WTC11 (cell line): ENCODE measurements around the gene CENPN. TPM values are rescaled to one million over a fixed set of nuclear protein-coding genes. Genes with fewer than 3 reads are reported as not detected.

Source experiments
- ATAC-seq: fragments of 200-7000 bp; cut with Tn5 transposase; 2 replicates; pipeline ENCODE4 v1.10.0; 2021; ENCODE audit warnings: mild to moderate bottlenecking, moderate library complexity
- CTCF ChIA-PET: fragments of 300-600 bp; sonication (Branson Sonifier 250); formaldehyde crosslinking; loops from one replicate; lab custom pipeline; 2021; ENCODE audit warnings: antibody characterized with exemption; lab: Charles Lee
- POLR2A ChIA-PET: fragments of 350-600 bp; sonication (Branson Sonifier 250); formaldehyde crosslinking; loops from one replicate; lab custom pipeline; 2021; ENCODE audit warnings: antibody characterized with exemption; lab: Charles Lee
- DNase-seq: peaks from one replicate; pipeline ENCODE4 v3.0.0; 2021; ENCODE audit warnings: low spot score
- H3K27ac Mint-ChIP-seq: 2 replicates; pipeline ENCODE4 v1.8.0; 2021; ENCODE audit warnings: mixed read lengths
- H3K27me3 Mint-ChIP-seq: 2 replicates; pipeline ENCODE4 v1.8.0; 2021; ENCODE audit warnings: low read depth, mild to moderate bottlenecking, moderate library complexity, mixed read lengths
- H3K36me3 Mint-ChIP-seq: 2 replicates; pipeline ENCODE4 v1.8.0; 2021; ENCODE audit warnings: mixed read lengths
- H3K4me1 Mint-ChIP-seq: 2 replicates; pipeline ENCODE4 v1.8.0; 2022; ENCODE audit warnings: mixed read lengths
- H3K4me3 Mint-ChIP-seq: 2 replicates; pipeline ENCODE4 v1.8.0; 2021; ENCODE audit warnings: mild to moderate bottlenecking, moderate library complexity, mixed read lengths
- H3K9me3 Mint-ChIP-seq: 2 replicates; pipeline ENCODE4 v1.8.0; 2021; ENCODE audit warnings: mixed read lengths
- IRF2 ChIP-seq: sonication (generic); formaldehyde crosslinking; IDR thresholded peaks from 2 replicates; pipeline ENCODE4 v1.8.0; 2022; ENCODE audit warnings: low read depth, missing genetic modification reagents, borderline replicate concordance
- JUN ChIP-seq: sonication (generic); formaldehyde crosslinking; IDR thresholded peaks from 2 replicates; pipeline ENCODE4 v1.8.0; 2023; ENCODE audit warnings: mild to moderate bottlenecking, missing genetic modification reagents
- RORB ChIP-seq: fragments of 250-450 bp; sonication (Bioruptor Pico); IDR thresholded peaks from 2 replicates; pipeline ENCODE4 v1.9.0; 2021; ENCODE audit warnings: mild to moderate bottlenecking
- SMAD4 ChIP-seq: sonication (generic); formaldehyde crosslinking; IDR thresholded peaks from 2 replicates; pipeline ENCODE4 v1.8.0; 2022; ENCODE audit warnings: mild to moderate bottlenecking, missing genetic modification reagents
- SP1 ChIP-seq: sonication (generic); formaldehyde crosslinking; conservative IDR thresholded peaks from 2 replicates; pipeline ENCODE4 v1.8.1; 2022; ENCODE audit warnings: missing genetic modification reagents
- ZNF219 ChIP-seq: sonication (generic); formaldehyde crosslinking; IDR thresholded peaks from 2 replicates; pipeline ENCODE4 v1.8.0; 2023; ENCODE audit warnings: missing genetic modification reagents, mild to moderate bottlenecking, borderline replicate concordance
- ZNF423 ChIP-seq: fragments of 250-450 bp; sonication (Bioruptor Pico); IDR thresholded peaks from 2 replicates; pipeline ENCODE4 v2.1.2; 2022; ENCODE audit warnings: mild to moderate bottlenecking, moderate library complexity
- total RNA-seq: library from RNA; stranded (reverse); gene quantifications from 3 replicates; pipeline ENCODE4 v1.2.3, GENCODE V29; 2021
- TF ChIP-seq, protein P1 (sequence below): sonication (generic); formaldehyde crosslinking; IDR thresholded peaks from 2 replicates; pipeline ENCODE4 v1.8.1; 2023; ENCODE audit warnings: mild to moderate bottlenecking, missing genetic modification reagents
- TF ChIP-seq, protein P2 (sequence below): sonication (generic); formaldehyde crosslinking; IDR thresholded peaks from 2 replicates; pipeline ENCODE4 v1.8.1; 2022; ENCODE audit warnings: mild to moderate bottlenecking, moderate library complexity, missing genetic modification reagents
- TF ChIP-seq, protein P3 (sequence below): sonication (generic); formaldehyde crosslinking; IDR thresholded peaks from 2 replicates; pipeline ENCODE4 v1.8.1; 2022; ENCODE audit warnings: low read depth, mild to moderate bottlenecking, moderate library complexity, missing genetic modification reagents, borderline replicate concordance
- TF ChIP-seq, protein P4 (sequence below): sonication (generic); formaldehyde crosslinking; IDR thresholded peaks from 2 replicates; pipeline ENCODE4 v1.8.0; 2022; ENCODE audit warnings: mild to moderate bottlenecking, missing genetic modification reagents
- TF ChIP-seq, protein P5 (sequence below): sonication (generic); formaldehyde crosslinking; IDR thresholded peaks from 2 replicates; pipeline ENCODE4 v1.8.0; 2023; ENCODE audit warnings: missing genetic modification reagents, mild to moderate bottlenecking, borderline replicate concordance
- TF ChIP-seq, protein P6 (sequence below): sonication (generic); formaldehyde crosslinking; conservative IDR thresholded peaks from 2 replicates; pipeline ENCODE4 v1.8.1; 2022; ENCODE audit warnings: mild to moderate bottlenecking, missing genetic modification reagents
- TF ChIP-seq, protein P7 (sequence below): fragments of 250-450 bp; sonication (Bioruptor Pico); IDR thresholded peaks from 2 replicates; pipeline ENCODE4 v1.9.0; 2021; ENCODE audit warnings: mild to moderate bottlenecking, borderline replicate concordance
- TF ChIP-seq, protein P8 (sequence below): fragments of 250-450 bp; sonication (Bioruptor Pico); IDR thresholded peaks from 2 replicates; pipeline ENCODE4 v2.1.2; 2022; ENCODE audit warnings: mild to moderate bottlenecking, moderate library complexity
- TF ChIP-seq, protein P9 (sequence below): sonication (generic); formaldehyde crosslinking; IDR thresholded peaks from 2 replicates; pipeline ENCODE4 v1.8.0; 2022; ENCODE audit warnings: mild to moderate bottlenecking, missing genetic modification reagents
- TF ChIP-seq, protein P10 (sequence below): sonication (generic); formaldehyde crosslinking; IDR thresholded peaks from 2 replicates; pipeline ENCODE4 v1.8.0; 2023; ENCODE audit warnings: mild to moderate bottlenecking, missing genetic modification reagents

CENPN gene
- total RNA-seq, 1 experiment from 2014 or later: 47.4 TPM

DNA sequence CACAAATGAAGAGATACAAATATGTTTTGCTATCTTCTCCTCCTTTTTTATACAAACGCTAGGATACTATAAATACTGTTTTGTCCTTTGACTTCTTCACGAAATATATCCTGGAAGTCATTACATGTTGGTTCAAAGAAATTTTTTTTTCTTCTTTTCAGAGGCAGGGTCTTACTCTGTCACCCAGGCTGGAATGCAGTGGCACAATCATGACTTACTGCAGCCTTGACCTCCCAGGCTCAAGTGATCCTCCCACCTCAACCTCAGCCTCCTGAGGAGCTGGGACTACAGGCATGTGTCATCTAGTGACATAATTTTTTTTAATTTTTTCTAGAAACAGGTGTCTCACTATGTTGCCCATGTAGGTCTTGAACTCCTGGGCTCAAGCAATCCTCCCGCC is 16.4 kb upstream of the CENPN start (continued):
- TF ChIP-seq, protein P1, sequence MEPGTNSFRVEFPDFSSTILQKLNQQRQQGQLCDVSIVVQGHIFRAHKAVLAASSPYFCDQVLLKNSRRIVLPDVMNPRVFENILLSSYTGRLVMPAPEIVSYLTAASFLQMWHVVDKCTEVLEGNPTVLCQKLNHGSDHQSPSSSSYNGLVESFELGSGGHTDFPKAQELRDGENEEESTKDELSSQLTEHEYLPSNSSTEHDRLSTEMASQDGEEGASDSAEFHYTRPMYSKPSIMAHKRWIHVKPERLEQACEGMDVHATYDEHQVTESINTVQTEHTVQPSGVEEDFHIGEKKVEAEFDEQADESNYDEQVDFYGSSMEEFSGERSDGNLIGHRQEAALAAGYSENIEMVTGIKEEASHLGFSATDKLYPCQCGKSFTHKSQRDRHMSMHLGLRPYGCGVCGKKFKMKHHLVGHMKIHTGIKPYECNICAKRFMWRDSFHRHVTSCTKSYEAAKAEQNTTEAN (CRISPR knock-in tag): no peak

DNA sequence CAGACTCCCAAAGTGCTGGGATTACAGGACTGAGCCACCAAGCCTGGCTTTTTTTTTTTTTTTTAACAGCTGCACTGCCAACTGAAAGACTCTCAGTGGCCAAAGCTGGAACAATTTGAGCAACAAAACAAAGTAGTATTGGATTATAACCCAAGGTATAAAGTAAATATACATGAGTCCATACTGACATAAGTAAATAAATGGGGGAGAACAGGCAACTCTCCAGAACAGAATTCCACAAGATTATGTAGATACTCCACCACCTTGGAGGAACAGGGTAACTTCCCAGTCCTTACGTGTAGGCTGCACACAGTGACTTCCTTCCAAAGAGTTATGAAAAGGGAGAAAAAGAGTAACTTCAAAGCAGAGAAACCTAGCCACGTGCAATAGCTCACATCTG is 16.0 kb upstream of the CENPN start:
- peaks cover 28% of the 10 kb centered on the region for H3K4me1 Mint-ChIP-seq
- H3K27me3 Mint-ChIP-seq: peaks cover 17% of the 10 kb centered on the region
- no peak for ATAC-seq
- no peaks in the 10 kb centered on the region for H3K9me3 Mint-ChIP-seq
- ChIA-PET POLR2A (interaction anchor here (0.6 kb wide), 1 partner anchor 76 kb away, joined by 3 read pairs; no protein-coding TSS in a partner anchor), CTCF (interaction anchor here (1.4 to 1.6 kb wide), 2 partner anchors 13 to 45 kb away, joined by 4 to 5 read pairs; partner anchors contain the start of gene ATMIN)
- no peak for DNase-seq
- H3K4me3 Mint-ChIP-seq: no peak overlapping the region
- H3K36me3 Mint-ChIP-seq: peaks cover 11% of the 10 kb centered on the region
- no peak overlapping the region for H3K27ac Mint-ChIP-seq
- no peak for TF ChIP-seq ZNF219 (CRISPR knock-in tag)
- TF ChIP-seq, protein P2, sequence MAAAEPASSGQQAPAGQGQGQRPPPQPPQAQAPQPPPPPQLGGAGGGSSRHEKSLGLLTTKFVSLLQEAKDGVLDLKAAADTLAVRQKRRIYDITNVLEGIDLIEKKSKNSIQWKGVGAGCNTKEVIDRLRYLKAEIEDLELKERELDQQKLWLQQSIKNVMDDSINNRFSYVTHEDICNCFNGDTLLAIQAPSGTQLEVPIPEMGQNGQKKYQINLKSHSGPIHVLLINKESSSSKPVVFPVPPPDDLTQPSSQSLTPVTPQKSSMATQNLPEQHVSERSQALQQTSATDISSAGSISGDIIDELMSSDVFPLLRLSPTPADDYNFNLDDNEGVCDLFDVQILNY (CRISPR knock-in tag): no peak
- TF ChIP-seq RORB (CRISPR knock-in tag): no peak
- TF ChIP-seq, protein P3, sequence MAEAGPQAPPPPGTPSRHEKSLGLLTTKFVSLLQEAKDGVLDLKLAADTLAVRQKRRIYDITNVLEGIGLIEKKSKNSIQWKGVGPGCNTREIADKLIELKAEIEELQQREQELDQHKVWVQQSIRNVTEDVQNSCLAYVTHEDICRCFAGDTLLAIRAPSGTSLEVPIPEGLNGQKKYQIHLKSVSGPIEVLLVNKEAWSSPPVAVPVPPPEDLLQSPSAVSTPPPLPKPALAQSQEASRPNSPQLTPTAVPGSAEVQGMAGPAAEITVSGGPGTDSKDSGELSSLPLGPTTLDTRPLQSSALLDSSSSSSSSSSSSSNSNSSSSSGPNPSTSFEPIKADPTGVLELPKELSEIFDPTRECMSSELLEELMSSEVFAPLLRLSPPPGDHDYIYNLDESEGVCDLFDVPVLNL (CRISPR knock-in tag): no peak
- TF ChIP-seq, protein P4, sequence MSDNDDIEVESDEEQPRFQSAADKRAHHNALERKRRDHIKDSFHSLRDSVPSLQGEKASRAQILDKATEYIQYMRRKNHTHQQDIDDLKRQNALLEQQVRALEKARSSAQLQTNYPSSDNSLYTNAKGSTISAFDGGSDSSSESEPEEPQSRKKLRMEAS (CRISPR knock-in tag): no peak
- TF ChIP-seq SP1: no peak
- TF ChIP-seq SMAD4 (CRISPR knock-in tag): no peak
- TF ChIP-seq, protein P5, sequence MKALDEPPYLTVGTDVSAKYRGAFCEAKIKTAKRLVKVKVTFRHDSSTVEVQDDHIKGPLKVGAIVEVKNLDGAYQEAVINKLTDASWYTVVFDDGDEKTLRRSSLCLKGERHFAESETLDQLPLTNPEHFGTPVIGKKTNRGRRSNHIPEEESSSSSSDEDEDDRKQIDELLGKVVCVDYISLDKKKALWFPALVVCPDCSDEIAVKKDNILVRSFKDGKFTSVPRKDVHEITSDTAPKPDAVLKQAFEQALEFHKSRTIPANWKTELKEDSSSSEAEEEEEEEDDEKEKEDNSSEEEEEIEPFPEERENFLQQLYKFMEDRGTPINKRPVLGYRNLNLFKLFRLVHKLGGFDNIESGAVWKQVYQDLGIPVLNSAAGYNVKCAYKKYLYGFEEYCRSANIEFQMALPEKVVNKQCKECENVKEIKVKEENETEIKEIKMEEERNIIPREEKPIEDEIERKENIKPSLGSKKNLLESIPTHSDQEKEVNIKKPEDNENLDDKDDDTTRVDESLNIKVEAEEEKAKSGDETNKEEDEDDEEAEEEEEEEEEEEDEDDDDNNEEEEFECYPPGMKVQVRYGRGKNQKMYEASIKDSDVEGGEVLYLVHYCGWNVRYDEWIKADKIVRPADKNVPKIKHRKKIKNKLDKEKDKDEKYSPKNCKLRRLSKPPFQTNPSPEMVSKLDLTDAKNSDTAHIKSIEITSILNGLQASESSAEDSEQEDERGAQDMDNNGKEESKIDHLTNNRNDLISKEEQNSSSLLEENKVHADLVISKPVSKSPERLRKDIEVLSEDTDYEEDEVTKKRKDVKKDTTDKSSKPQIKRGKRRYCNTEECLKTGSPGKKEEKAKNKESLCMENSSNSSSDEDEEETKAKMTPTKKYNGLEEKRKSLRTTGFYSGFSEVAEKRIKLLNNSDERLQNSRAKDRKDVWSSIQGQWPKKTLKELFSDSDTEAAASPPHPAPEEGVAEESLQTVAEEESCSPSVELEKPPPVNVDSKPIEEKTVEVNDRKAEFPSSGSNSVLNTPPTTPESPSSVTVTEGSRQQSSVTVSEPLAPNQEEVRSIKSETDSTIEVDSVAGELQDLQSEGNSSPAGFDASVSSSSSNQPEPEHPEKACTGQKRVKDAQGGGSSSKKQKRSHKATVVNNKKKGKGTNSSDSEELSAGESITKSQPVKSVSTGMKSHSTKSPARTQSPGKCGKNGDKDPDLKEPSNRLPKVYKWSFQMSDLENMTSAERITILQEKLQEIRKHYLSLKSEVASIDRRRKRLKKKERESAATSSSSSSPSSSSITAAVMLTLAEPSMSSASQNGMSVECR (CRISPR knock-in tag): no peak
- no peak for TF ChIP-seq ZNF423 (CRISPR knock-in tag)
- no peak for TF ChIP-seq JUN (CRISPR knock-in tag)
- no peak for TF ChIP-seq IRF2 (CRISPR knock-in tag)
- TF ChIP-seq, protein P6, sequence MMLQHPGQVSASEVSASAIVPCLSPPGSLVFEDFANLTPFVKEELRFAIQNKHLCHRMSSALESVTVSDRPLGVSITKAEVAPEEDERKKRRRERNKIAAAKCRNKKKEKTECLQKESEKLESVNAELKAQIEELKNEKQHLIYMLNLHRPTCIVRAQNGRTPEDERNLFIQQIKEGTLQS: no peak
- TF ChIP-seq, protein P7, sequence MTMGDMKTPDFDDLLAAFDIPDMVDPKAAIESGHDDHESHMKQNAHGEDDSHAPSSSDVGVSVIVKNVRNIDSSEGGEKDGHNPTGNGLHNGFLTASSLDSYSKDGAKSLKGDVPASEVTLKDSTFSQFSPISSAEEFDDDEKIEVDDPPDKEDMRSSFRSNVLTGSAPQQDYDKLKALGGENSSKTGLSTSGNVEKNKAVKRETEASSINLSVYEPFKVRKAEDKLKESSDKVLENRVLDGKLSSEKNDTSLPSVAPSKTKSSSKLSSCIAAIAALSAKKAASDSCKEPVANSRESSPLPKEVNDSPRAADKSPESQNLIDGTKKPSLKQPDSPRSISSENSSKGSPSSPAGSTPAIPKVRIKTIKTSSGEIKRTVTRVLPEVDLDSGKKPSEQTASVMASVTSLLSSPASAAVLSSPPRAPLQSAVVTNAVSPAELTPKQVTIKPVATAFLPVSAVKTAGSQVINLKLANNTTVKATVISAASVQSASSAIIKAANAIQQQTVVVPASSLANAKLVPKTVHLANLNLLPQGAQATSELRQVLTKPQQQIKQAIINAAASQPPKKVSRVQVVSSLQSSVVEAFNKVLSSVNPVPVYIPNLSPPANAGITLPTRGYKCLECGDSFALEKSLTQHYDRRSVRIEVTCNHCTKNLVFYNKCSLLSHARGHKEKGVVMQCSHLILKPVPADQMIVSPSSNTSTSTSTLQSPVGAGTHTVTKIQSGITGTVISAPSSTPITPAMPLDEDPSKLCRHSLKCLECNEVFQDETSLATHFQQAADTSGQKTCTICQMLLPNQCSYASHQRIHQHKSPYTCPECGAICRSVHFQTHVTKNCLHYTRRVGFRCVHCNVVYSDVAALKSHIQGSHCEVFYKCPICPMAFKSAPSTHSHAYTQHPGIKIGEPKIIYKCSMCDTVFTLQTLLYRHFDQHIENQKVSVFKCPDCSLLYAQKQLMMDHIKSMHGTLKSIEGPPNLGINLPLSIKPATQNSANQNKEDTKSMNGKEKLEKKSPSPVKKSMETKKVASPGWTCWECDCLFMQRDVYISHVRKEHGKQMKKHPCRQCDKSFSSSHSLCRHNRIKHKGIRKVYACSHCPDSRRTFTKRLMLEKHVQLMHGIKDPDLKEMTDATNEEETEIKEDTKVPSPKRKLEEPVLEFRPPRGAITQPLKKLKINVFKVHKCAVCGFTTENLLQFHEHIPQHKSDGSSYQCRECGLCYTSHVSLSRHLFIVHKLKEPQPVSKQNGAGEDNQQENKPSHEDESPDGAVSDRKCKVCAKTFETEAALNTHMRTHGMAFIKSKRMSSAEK (CRISPR knock-in tag): no peak
- TF ChIP-seq, protein P8, sequence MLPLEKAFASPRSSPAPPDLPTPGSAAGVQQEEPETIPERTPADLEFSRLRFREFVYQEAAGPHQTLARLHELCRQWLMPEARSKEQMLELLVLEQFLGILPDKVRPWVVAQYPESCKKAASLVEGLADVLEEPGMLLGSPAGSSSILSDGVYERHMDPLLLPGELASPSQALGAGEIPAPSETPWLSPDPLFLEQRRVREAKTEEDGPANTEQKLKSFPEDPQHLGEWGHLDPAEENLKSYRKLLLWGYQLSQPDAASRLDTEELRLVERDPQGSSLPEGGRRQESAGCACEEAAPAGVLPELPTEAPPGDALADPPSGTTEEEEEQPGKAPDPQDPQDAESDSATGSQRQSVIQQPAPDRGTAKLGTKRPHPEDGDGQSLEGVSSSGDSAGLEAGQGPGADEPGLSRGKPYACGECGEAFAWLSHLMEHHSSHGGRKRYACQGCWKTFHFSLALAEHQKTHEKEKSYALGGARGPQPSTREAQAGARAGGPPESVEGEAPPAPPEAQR (CRISPR knock-in tag): no peak
- TF ChIP-seq, protein P9, sequence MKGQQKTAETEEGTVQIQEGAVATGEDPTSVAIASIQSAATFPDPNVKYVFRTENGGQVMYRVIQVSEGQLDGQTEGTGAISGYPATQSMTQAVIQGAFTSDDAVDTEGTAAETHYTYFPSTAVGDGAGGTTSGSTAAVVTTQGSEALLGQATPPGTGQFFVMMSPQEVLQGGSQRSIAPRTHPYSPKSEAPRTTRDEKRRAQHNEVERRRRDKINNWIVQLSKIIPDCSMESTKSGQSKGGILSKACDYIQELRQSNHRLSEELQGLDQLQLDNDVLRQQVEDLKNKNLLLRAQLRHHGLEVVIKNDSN (CRISPR knock-in tag): no peak
- TF ChIP-seq, protein P10, sequence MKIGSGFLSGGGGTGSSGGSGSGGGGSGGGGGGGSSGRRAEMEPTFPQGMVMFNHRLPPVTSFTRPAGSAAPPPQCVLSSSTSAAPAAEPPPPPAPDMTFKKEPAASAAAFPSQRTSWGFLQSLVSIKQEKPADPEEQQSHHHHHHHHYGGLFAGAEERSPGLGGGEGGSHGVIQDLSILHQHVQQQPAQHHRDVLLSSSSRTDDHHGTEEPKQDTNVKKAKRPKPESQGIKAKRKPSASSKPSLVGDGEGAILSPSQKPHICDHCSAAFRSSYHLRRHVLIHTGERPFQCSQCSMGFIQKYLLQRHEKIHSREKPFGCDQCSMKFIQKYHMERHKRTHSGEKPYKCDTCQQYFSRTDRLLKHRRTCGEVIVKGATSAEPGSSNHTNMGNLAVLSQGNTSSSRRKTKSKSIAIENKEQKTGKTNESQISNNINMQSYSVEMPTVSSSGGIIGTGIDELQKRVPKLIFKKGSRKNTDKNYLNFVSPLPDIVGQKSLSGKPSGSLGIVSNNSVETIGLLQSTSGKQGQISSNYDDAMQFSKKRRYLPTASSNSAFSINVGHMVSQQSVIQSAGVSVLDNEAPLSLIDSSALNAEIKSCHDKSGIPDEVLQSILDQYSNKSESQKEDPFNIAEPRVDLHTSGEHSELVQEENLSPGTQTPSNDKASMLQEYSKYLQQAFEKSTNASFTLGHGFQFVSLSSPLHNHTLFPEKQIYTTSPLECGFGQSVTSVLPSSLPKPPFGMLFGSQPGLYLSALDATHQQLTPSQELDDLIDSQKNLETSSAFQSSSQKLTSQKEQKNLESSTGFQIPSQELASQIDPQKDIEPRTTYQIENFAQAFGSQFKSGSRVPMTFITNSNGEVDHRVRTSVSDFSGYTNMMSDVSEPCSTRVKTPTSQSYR (CRISPR knock-in tag): no peak
